B cell (primary cell): ENCODE data around the gene SLC22A6. TPM values are rescaled to one million over a fixed set of nuclear protein-coding genes. Genes with fewer than 3 reads are reported as not detected.

Experiments used
- polyA plus RNA-seq: library from polyadenylated mRNA; depleted of rRNA; stranded (reverse); fragments of >200 nt; gene quantifications from 2 replicates; pipeline ENCODE4 v1.2.3, GENCODE V29; 2012
- small RNA-seq: library from RNA; depleted of rRNA; stranded (forward); fragments of <200 nt; gene quantifications from one replicate; pipeline ENCODE3, GENCODE V24; 2012; ENCODE audit warnings: low replicate concordance, low read depth; ENCODE audit not compliant: insufficient read length
- total RNA-seq, 2 donors: library from RNA; stranded (reverse); fragments of 120-200 nt in 1 of 2; gene quantifications; 1 replicate in 1 of 2; 2 replicates in 1 of 2; pipeline versions ENCODE4 v1.2.3 to v1.2.4, GENCODE V29; 2013 to 2022

The SLC22A6 gene
- total and polyA plus RNA-seq, 2 donors (not counting 1 experiment from before 2014, with no cell fraction given), result not detected

Small RNAs within 50 kb of the gene (small RNA-seq; reads per million reads assigned to genes)
- gene RN7SL259P, result not detected

Other genes with a start within 250 kb of the SLC22A6 start
- gene ZBTB3, start 230.8 kb downstream of the SLC22A6 start, total RNA-seq, result 22.0 and 24.8 TPM in 2 replicates
- gene ZBTB3, start 230.8 kb downstream of the SLC22A6 start, polyA plus RNA-seq, result 3.8 and 8.7 TPM in 2 replicates
- gene POLR2G, start 223.4 kb downstream of the SLC22A6 start, total RNA-seq, result 76.8 and 78.7 TPM in 2 replicates
- 113 and 129 TPM in 2 replicates for gene POLR2G, start 223.4 kb downstream of the SLC22A6 start, polyA plus RNA-seq
- 43.2 and 48.2 TPM in 2 replicates for gene TAF6L, start 213.6 kb downstream of the SLC22A6 start, total RNA-seq
- 28.2 and 75.1 TPM in 2 replicates for gene TAF6L, start 213.6 kb downstream of the SLC22A6 start, polyA plus RNA-seq
- 62.3 and 71.5 TPM in 2 replicates for gene TMEM179B, start 197.6 kb downstream of the SLC22A6 start, total RNA-seq
- 43.2 and 64.3 TPM in 2 replicates for gene TMEM179B, start 197.6 kb downstream of the SLC22A6 start, polyA plus RNA-seq
- gene TMEM223, start 193.0 kb downstream of the SLC22A6 start, total RNA-seq, result 15.6 and 16.2 TPM in 2 replicates
- gene TMEM223, start 193.0 kb downstream of the SLC22A6 start, polyA plus RNA-seq, result 6.0 and 12.0 TPM in 2 replicates
- 161 TPM in 2 replicates for gene NXF1, start 179.5 kb downstream of the SLC22A6 start, total RNA-seq
- gene NXF1, start 179.5 kb downstream of the SLC22A6 start, polyA plus RNA-seq, result 242 and 262 TPM in 2 replicates
- 98.1 and 99.1 TPM in 2 replicates for gene STX5, start 152.9 kb downstream of the SLC22A6 start, total RNA-seq
- 41.0 and 42.1 TPM in 2 replicates for gene STX5, start 152.9 kb downstream of the SLC22A6 start, polyA plus RNA-seq
- 1.1 TPM in 1 of 2 replicates, not detected in the other for gene TEX54, start 152.1 kb downstream of the SLC22A6 start, total RNA-seq
- gene TEX54, start 152.1 kb downstream of the SLC22A6 start, polyA plus RNA-seq, result not detected in 2 replicates
- gene WDR74, start 145.4 kb downstream of the SLC22A6 start, total RNA-seq, result 131 and 136 TPM in 2 replicates
- gene WDR74, start 145.4 kb downstream of the SLC22A6 start, polyA plus RNA-seq, result 122 and 148 TPM in 2 replicates
- gene SLC3A2, start 104.1 kb downstream of the SLC22A6 start, total RNA-seq, result 148 and 175 TPM in 2 replicates
- gene SLC3A2, start 104.1 kb downstream of the SLC22A6 start, polyA plus RNA-seq, result 92.0 and 102 TPM in 2 replicates
- gene CHRM1, start 63.6 kb downstream of the SLC22A6 start, total RNA-seq, result not detected in 2 replicates
- not detected in 2 replicates for gene CHRM1, start 63.6 kb downstream of the SLC22A6 start, polyA plus RNA-seq
- not detected in 2 replicates for gene SLC22A8, start 30.9 kb upstream of the SLC22A6 start, total RNA-seq
- gene SLC22A8, start 30.9 kb upstream of the SLC22A6 start, polyA plus RNA-seq, result not detected in 2 replicates
- gene SLC22A24, start 159.3 kb upstream of the SLC22A6 start, total RNA-seq, result not detected in 2 replicates
- gene SLC22A24, start 159.3 kb upstream of the SLC22A6 start, polyA plus RNA-seq, result not detected in 2 replicates